HG02885 (cell line): Measurements from ENCODE around the gene CASKIN1.

Experiments used
- ATAC-seq: cut with Tn5 transposase; IDR thresholded peaks from one replicate; pipeline ENCODE4 v1.9.1; 2021; ENCODE audit warnings: mild to moderate bottlenecking; ENCODE audit not compliant: unreplicated experiment, poor library complexity

CASKIN1 gene

DNA sequence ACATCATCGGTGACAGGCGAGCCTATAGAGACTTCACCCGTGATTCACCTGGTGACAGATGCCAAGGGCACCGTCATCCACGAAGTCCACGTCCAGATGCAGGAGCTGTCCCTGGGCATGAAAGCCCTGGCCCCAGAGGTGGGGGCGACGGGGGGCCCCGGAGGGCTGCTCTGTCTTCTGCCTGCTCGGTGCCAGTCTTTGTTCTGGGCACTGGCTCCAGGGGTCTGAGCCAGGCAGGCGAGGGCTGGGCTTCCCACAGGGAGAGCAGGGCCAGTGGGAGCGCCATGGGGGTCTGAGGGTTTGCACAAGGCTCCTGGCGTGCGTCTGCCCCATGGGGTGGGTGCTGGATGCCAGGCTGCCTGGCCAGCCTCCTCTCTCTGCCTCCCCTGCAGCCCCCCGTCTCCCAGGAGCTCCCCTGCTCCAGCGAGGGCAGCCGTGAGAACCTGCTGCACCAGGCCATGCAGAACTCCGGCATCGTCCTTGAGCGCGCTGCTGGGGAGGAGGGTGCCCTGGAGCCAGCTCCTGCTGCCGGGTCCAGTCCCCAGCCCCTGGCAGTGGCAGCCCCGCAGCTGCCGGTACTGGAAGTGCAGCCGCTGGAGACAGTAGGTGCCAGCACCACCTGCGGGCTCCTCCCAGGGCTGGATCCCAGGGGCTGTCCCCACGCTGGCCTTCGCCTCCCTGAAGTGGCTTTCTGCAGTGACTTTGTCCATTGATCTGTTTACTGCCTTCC lies 36.8 kb upstream of the CASKIN1 start:
- ATAC-seq = no peak

GRCh38 chr16:2232094-2232990 lies 35.9 kb upstream of the CASKIN1 start:
- ATAC-seq = no peak

DNA sequence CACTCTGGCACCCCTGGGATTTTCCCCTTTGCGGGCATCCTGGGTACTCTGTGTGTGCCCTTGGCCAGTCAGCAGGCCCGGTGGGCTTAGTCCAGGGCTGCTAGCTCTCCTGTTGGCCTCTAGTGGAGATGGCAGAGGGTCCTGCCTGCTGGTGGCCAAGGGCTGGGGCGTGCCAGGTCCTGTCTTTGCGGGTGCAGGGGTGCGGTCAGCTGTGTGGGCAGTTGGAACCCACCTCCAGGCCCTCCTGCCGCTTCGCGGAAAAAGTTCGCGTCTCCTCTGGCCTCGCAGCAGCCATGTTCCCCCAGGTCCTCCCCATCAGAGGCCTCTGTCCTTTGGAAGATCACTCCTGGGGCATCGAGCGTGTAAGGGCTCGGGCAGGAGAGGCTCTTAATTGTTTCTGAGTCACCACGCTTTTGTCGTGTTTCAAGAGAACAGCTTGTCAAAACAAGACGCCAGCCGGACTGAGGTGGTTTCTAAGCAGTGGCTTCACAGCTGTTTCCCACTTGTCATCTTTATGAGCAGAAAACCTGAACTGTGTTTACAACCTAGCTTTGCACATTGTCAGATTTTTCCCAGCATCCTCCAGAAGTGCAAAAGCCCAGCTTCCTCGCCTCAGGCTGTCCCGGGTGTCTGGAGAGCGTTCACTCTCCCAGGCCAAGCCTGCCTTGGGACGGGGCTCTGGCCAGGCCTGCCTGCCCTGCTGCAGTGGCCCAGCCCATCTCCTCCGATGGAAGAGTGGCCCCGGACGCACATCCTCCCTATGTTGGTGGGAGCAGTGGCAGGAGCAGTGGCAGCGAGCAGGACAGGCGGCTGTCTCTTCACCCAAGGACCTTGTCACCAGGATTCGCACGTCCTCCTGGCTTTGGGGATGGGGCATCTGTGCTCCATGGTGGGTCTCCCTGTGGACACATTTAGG lies 34.9 kb upstream of the CASKIN1 start:
- ATAC-seq = no peak

- no peak for ATAC-seq
Measured at GRCh38 chr16:2230376-2230775, 34.0 kb upstream of the CASKIN1 start.

- ATAC-seq = no peak
Measured at GRCh38 chr16:2229632-2230250, 33.3 kb upstream of the CASKIN1 start.

GRCh38 chr16:2229091-2229490 lies 32.7 kb upstream of the CASKIN1 start:
- no peak for ATAC-seq

- ATAC-seq = no peak
Measured at GRCh38 chr16:2228161-2228824, 31.9 kb upstream of the CASKIN1 start.

DNA sequence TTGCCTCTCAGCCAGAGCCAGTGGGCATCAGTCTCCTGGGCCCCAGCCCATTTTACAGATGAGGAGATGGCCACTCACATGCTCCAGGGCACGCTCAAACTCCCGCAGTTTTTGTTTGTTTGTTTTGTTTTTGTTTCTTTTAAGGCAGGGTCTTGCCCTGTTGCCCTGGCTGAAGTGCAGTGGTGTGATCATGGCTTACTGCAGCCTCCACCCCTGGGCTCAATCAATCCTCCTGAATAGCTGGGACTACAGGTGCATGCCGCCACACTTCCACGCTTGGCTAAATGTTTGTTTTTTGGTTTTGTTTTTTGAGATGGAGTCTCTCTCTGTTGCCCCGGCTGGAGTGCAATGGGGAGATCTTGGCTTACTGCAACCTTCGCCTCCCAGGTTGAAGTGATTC lies 30.5 kb upstream of the CASKIN1 start:
- no peak for ATAC-seq

GRCh38 chr16:2226245-2226793 lies 29.9 kb upstream of the CASKIN1 start:
- ATAC-seq = no peak

DNA sequence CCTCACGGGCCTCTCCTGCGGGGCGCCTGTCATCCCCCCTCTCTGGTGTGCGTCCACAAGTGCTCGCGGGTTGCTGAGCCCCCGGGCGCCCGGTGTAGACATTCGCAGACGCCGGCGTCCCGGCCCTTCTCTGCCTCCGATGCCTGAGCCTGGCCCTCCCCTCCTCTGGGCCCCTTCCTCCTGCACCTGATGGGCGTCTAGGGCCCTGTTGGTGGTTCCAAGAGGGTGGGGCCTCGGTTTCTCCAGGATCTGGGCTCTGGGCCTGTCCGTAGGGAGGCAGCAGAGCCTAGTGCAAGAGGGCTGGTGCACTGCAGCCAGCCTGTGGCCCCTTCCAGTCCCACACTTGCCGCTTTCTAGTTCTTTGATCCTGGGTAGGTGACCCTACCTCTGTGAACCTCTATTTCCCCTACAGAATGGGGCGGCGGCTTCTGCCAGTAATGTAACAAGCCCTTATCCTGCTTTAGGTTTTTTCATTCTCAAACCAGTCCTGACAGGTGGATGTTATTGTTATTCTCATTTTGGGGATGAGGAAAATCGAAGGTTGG lies 27.6 kb upstream of the CASKIN1 start:
- peak; percentile 22 for ATAC-seq

DNA sequence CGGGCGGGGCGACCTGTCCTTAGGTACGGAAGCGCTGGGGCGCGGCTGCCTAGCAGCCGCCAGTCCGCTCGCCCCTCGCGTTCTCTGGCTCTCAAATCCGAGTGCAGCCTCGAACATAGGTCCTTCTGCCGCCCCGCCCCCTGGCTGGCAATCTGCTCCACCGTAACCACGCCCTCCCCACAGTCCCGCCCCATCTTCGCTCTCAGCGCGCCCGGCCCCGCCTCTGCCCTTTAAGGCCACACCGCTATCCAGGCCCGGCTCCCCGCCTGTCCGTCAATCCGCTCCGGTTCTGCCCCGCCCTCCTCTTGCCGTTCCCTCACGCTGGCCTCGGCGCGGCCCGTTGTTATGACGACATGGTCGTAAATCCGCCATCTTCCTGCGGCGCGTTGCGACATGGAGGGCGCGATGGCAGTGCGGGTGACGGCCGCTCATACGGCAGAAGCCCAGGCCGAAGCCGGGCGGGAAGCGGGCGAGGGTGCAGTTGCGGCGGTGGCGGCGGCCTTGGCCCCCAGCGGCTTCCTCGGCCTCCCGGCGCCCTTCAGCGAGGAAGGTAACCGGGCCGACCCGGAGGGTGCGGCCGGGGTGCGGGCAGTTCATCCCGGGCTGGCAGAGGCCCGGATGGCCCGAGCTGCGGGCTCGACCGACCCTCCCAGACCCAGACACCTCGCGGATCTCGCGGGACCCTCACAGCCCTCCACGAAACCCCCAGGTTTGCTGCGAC lies 27.0 kb upstream of the CASKIN1 start, which contains the start of gene E4F1:
TSS of gene E4F1 (plus strand) at position 371 of the 721 bp plus-strand sequence. CDS start at position 394, 23 bp downstream.
- peak; percentile 93 for ATAC-seq

- ATAC-seq = no peak
Measured at GRCh38 chr16:2216330-2216729, 19.9 kb upstream of the CASKIN1 start.

- peak; percentile 90 for ATAC-seq
Measured at GRCh38 chr16:2214719-2214968, 18.2 kb upstream of the CASKIN1 start, which contains the start of gene PGP. Gene PGP, minus strand, starts transcription at chr16:2214840. Its CDS starts 63 bp downstream, at chr16:2214777.

GRCh38 chr16:2213817-2214718 lies 17.7 kb upstream of the CASKIN1 start:
- ATAC-seq = peak; percentile 13

- ATAC-seq = no peak
Measured at GRCh38 chr16:2212362-2213324, 16.2 kb upstream of the CASKIN1 start.

DNA sequence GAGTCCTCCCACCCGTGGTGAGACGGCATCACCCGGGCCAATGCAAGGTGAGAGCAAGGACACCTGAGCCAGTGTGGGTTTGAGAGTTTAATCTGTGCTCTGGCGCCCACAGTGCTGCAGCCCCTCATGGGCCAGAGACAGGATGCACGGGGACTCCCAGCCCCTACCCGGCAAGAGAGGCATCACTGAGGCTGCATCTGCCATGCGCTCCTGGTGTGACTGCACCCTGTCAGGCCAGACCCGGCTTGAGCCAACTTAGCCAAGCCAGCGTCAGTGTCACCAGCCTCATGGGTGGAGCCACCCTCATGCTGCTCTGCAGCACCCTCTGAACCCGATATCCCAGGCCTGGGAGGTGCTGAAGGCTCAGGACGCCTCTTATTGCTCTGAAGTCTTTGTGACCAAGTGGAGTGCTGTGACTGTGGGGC lies 15.5 kb upstream of the CASKIN1 start:
- no peak for ATAC-seq
